ENCODE results near the gene TOR1AIP1. TPM values are rescaled to one million over a fixed set of nuclear protein-coding genes. Genes with fewer than 3 reads are reported as not detected.

The TOR1AIP1 gene
- polyA plus RNA-seq, 2 of the 4 experiments (the other 2 are of a cell fraction) = 31.3 to 38.4 TPM

DNA sequence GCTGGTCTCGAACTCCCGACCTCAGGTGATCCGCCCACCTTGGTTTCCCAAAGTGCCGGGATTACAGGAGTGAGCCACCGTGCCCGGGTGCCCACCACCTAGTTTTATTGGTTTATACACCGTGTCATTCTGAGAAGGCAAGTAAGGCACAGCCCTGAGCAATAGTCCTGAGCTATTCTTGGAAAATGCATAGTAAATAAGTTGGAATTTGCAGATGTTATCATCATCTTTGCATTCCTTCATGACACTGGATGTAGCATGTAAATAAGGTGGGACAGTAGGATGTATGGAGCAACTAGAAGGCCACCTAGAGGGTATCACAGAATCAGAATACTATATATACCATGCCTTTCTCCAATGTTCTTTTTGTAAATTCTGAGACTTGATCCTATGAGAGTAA, 15.5 kb upstream of the TOR1AIP1 start:
- no peak for TF ChIP-seq ZNF302 (CRISPR knock-in tag; IDR thresholded peaks at IDR 0.05)
- TF ChIP-seq KDM5A (IDR thresholded peaks at IDR 0.05) = no peak
- no peak for TF ChIP-seq NR3C1 (IDR thresholded peaks at IDR 0.05)
- no peak for TF ChIP-seq ZC3H11A (IDR thresholded peaks at IDR 0.05)
- TF ChIP-seq RNF2 (IDR thresholded peaks at IDR 0.05; ENCODE audit: borderline replicate concordance, low read depth) = no peak
- no peak for TF ChIP-seq SMC3 (IDR thresholded peaks at IDR 0.05)
- no peak for TF ChIP-seq MAFK (IDR thresholded peaks at IDR 0.05; ENCODE audit: partially characterized antibody)
- no peak for TF ChIP-seq HOXB5 (CRISPR knock-in tag; IDR thresholded peaks at IDR 0.05)
- TF ChIP-seq CEBPB (IDR thresholded peaks at IDR 0.05) = no peak
- TF ChIP-seq RARB (CRISPR knock-in tag; IDR thresholded peaks at IDR 0.05) = no peak
- TF ChIP-seq RCOR1 (IDR thresholded peaks at IDR 0.05; ENCODE audit: low read depth, low read length) = no peak
- Histone ChIP-seq H3K4me1 (no peaks in the 10 kb centered on the region), H3K4me3 (no peak overlapping the region), H3K4me2 (no peak overlapping the region), H3K9me3 (no peaks in the 10 kb centered on the region), H3K27ac (no peak overlapping the region)
- DNase-seq (ENCODE audit: low read depth in 1 of 2, low spot score in 1 of 2) (no peak), ATAC-seq (no peak), FAIRE-seq (no peak)
- CTCF ChIA-PET = interaction anchor here (1.0 to 6.5 kb wide), 12 partner anchors 13 to 321 kb away, joined by 3 to 92 read pairs (median 6); no protein-coding TSS in a partner anchor
- 95% methylated on average over 7 of the region's 7 CpGs for WGBS (ENCODE audit: missing lambda C conversion rate)
- POLR2A ChIA-PET = no interaction called here

DNA sequence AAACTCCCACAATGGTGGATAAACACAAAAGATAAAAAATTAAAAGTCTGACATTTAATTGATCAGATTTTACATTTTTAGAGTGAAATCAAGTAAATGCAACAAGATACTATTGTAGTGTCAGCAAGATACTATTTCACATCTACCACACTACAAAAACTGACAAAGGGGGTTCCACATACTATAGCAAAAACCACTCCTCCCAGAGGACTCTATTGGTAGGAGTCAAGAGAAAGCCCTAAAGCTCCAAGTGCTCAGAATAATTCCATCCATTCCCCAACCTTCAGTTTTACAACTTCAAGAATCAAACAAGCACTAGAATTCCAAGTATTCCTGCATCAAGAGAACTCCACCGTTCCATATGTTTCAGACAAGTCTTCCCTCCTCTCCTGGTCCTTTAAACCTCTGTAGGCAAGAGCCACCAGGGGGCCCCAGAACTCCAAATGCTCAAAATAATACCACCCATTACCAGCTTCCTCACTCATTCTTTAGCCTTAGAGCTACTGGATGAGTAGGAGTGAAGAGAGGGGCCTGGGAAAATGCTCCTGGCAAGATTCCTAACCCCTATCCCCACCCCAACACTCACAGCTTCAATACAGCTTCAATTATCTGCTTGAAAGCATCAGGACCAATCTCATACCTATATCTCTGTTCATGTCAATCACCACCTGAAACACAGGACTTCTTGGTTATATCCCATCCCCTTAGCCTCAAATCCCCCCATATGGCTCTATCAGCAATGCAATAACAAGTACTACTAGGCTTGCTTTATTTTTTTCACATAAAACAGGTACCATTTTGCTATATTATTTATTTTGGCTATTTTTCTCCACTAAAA, 14.4 kb upstream of the TOR1AIP1 start:
- ChIA-PET POLR2A (no interaction called here), CTCF (interaction anchor here (0.6 to 6.5 kb wide), 31 partner anchors 9 to 944 kb away, joined by 3 to 92 read pairs (median 3); no protein-coding TSS in a partner anchor)
- ATAC-seq = peak; percentile 96 to 98
- no peaks in the 10 kb centered on the region for H3K9me3 ChIP-seq
- TF ChIP-seq POLR2AphosphoS2 (conservative IDR thresholded peaks at IDR 0.05; ENCODE audit: low read length) (no peak), MYC (IDR thresholded peaks at IDR 0.05; ENCODE audit: borderline replicate concordance, low read length) (no peak), KDM5A (IDR thresholded peaks at IDR 0.05) (no peak), RAD21 (conservative IDR thresholded peaks at IDR 0.05 in 1 of 2, IDR thresholded peaks at IDR 0.05 in 1 of 2) (peak; percentile 75), RFX5 (IDR thresholded peaks at IDR 0.05) (no peak), SMC3 (IDR thresholded peaks at IDR 0.05) (peak; percentile 70)
- TF ChIP-seq, protein P1, sequence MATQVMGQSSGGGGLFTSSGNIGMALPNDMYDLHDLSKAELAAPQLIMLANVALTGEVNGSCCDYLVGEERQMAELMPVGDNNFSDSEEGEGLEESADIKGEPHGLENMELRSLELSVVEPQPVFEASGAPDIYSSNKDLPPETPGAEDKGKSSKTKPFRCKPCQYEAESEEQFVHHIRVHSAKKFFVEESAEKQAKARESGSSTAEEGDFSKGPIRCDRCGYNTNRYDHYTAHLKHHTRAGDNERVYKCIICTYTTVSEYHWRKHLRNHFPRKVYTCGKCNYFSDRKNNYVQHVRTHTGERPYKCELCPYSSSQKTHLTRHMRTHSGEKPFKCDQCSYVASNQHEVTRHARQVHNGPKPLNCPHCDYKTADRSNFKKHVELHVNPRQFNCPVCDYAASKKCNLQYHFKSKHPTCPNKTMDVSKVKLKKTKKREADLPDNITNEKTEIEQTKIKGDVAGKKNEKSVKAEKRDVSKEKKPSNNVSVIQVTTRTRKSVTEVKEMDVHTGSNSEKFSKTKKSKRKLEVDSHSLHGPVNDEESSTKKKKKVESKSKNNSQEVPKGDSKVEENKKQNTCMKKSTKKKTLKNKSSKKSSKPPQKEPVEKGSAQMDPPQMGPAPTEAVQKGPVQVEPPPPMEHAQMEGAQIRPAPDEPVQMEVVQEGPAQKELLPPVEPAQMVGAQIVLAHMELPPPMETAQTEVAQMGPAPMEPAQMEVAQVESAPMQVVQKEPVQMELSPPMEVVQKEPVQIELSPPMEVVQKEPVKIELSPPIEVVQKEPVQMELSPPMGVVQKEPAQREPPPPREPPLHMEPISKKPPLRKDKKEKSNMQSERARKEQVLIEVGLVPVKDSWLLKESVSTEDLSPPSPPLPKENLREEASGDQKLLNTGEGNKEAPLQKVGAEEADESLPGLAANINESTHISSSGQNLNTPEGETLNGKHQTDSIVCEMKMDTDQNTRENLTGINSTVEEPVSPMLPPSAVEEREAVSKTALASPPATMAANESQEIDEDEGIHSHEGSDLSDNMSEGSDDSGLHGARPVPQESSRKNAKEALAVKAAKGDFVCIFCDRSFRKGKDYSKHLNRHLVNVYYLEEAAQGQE (IDR thresholded peaks at IDR 0.05) = no peak
- TF ChIP-seq, protein P2, sequence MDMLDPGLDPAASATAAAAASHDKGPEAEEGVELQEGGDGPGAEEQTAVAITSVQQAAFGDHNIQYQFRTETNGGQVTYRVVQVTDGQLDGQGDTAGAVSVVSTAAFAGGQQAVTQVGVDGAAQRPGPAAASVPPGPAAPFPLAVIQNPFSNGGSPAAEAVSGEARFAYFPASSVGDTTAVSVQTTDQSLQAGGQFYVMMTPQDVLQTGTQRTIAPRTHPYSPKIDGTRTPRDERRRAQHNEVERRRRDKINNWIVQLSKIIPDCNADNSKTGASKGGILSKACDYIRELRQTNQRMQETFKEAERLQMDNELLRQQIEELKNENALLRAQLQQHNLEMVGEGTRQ (IDR thresholded peaks at IDR 0.05) = no peak
- TF ChIP-seq, protein P3, sequence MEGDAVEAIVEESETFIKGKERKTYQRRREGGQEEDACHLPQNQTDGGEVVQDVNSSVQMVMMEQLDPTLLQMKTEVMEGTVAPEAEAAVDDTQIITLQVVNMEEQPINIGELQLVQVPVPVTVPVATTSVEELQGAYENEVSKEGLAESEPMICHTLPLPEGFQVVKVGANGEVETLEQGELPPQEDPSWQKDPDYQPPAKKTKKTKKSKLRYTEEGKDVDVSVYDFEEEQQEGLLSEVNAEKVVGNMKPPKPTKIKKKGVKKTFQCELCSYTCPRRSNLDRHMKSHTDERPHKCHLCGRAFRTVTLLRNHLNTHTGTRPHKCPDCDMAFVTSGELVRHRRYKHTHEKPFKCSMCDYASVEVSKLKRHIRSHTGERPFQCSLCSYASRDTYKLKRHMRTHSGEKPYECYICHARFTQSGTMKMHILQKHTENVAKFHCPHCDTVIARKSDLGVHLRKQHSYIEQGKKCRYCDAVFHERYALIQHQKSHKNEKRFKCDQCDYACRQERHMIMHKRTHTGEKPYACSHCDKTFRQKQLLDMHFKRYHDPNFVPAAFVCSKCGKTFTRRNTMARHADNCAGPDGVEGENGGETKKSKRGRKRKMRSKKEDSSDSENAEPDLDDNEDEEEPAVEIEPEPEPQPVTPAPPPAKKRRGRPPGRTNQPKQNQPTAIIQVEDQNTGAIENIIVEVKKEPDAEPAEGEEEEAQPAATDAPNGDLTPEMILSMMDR (IDR thresholded peaks at IDR 0.05) = peak; percentile 81
- TF ChIP-seq, protein P4, sequence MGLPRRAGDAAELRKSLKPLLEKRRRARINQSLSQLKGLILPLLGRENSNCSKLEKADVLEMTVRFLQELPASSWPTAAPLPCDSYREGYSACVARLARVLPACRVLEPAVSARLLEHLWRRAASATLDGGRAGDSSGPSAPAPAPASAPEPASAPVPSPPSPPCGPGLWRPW (IDR thresholded peaks at IDR 0.05) = no peak
- TF ChIP-seq, protein P5, sequence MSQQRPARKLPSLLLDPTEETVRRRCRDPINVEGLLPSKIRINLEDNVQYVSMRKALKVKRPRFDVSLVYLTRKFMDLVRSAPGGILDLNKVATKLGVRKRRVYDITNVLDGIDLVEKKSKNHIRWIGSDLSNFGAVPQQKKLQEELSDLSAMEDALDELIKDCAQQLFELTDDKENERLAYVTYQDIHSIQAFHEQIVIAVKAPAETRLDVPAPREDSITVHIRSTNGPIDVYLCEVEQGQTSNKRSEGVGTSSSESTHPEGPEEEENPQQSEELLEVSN (IDR thresholded peaks at IDR 0.05; ENCODE audit: borderline replicate concordance, low read depth) = no peak
- 10% methylated on average over 1 of the region's 1 CpG for WGBS (ENCODE audit: missing lambda C conversion rate)
- no peak overlapping the region for H3K4me2 ChIP-seq
- no peak overlapping the region for H3K27ac ChIP-seq
- DNase-seq (ENCODE audit: low read depth in 1 of 2, low spot score in 1 of 2) = peak; percentile 54 to 64
- no peak overlapping the region for H3K4me3 ChIP-seq
- H3K4me1 ChIP-seq = no peaks in the 10 kb centered on the region
- FAIRE-seq = no peak
